Fibroblast of pulmonary artery (primary cell): ENCODE measurements around the gene SEC24B.
A peak's percentile ranks its signal among the peaks of the same experiment; 100 is the strongest.
"Not testable (repeated sequence)": the region's sequence is repeated elsewhere in the genome, so short reads cannot be mapped to it uniquely, and the experiment has no call there.

ENCODE experiments used
- DNase-seq: peaks from one replicate; pipeline ENCODE4 v3.0.0-alpha.2; 2010; ENCODE audit warnings: low read depth
- H3K4me3 ChIP-seq: replicated peaks from 2 replicates; pipeline ENCODE4 v1.5.1; 2011; ENCODE audit warnings: low read depth, mild to moderate bottlenecking, control low read depth, low read length, moderate library complexity
- CTCF ChIP-seq: IDR thresholded peaks from 2 replicates; pipeline ENCODE4 v1.5.1; 2011; ENCODE audit warnings: mild to moderate bottlenecking, control low read depth, low read length, inconsistent platforms; ENCODE audit errors: missing control alignments

SEC24B gene

GRCh38 chr4:109572154-109572553 lies 138.5 kb downstream of the SEC24B start:
- no peak for TF ChIP-seq CTCF

GRCh38 chr4:109574443-109574850 lies 140.8 kb downstream of the SEC24B start:
- H3K4me3 ChIP-seq: no peak overlapping the region
- DNase-seq: peak; percentile 51
- TF ChIP-seq CTCF: peak; percentile 51

More at GRCh38 chr4:109572154-109572553, 138.5 kb downstream of the SEC24B start:
- no peak overlapping the region for H3K4me3 ChIP-seq
- no peak for DNase-seq

GRCh38 chr4:109574931-109575804 lies 141.6 kb downstream of the SEC24B start:
- DNase-seq: no peak
- no peak overlapping the region for H3K4me3 ChIP-seq
- TF ChIP-seq CTCF: no peak

- H3K4me3 ChIP-seq: no peak overlapping the region
- peak; percentile 57 for DNase-seq
- no peak for TF ChIP-seq CTCF
These were observed 142.8 kb downstream of the SEC24B start for GRCh38 chr4:109576462-109576861.

GRCh38 chr4:109578846-109579245 lies 145.2 kb downstream of the SEC24B start:
- no peak overlapping the region for H3K4me3 ChIP-seq
- TF ChIP-seq CTCF: no peak
- DNase-seq: no peak

GRCh38 chr4:109579997-109580396 lies 146.4 kb downstream of the SEC24B start:
- DNase-seq, H3K4me3 ChIP-seq: not testable (repeated sequence)

GRCh38 chr4:109588176-109588575 lies 154.6 kb downstream of the SEC24B start:
- no peak overlapping the region for H3K4me3 ChIP-seq
- no peak for TF ChIP-seq CTCF
- DNase-seq: no peak
